Transverse colon (tissue), 4 donors: ENCODE measurements around the gene PNPO. TPM values are rescaled to one million over a fixed set of nuclear protein-coding genes. Genes with fewer than 3 reads are reported as not detected.
"Not testable (repeated sequence)": the region's sequence is repeated elsewhere in the genome, so short reads cannot be mapped to it uniquely, and the experiment has no call there.

Experiments used
- DNase-seq: peaks from one replicate; pipeline ENCODE4 v3.0.0-alpha.2; 2019
- H3K27ac ChIP-seq, 4 donors: fragments of 200-600 bp; sonication (generic); 2 replicates each; pipeline ENCODE4 v1.5.1; 2016 to 2018; ENCODE audit warnings: inconsistent platforms in 4 of 4
- H3K27me3 ChIP-seq: fragments of 200-600 bp; sonication (generic); 2 replicates; pipeline ENCODE4 v1.5.1; 2017; ENCODE audit warnings: inconsistent platforms
- H3K36me3 ChIP-seq, 4 donors: fragments of 200-600 bp; sonication (generic); 2 replicates each; pipeline ENCODE4 v1.5.1; 2017 to 2019; ENCODE audit warnings: inconsistent platforms in 4 of 4
- H3K4me1 ChIP-seq, 4 donors: fragments of 200-600 bp; sonication (generic); 2 replicates each; pipeline ENCODE4 v1.5.1; 2017 to 2020; ENCODE audit warnings: inconsistent platforms in 4 of 4
- H3K4me3 ChIP-seq, 4 donors: fragments of 200-600 bp; sonication (generic); 1 replicate in 1 of 4; 2 replicates in 3 of 4; pipeline versions ENCODE4 v1.5.1 to v1.6.1; 2017 to 2019; ENCODE audit warnings: inconsistent platforms in 4 of 4
- H3K9me3 ChIP-seq, 2 donors: fragments of 200-600 bp; sonication (generic); 2 replicates each; pipeline ENCODE4 v1.5.1; 2017 to 2019; ENCODE audit warnings: inconsistent platforms in 2 of 2
- EP300 ChIP-seq: sonication (generic); formaldehyde crosslinking; IDR thresholded peaks from one replicate; pipeline ENCODE4 v1.6.1; 2017; ENCODE audit warnings: antibody characterized with exemption, low read depth
- POLR2A ChIP-seq: fragments of 450-650 bp; IDR thresholded peaks from one replicate; pipeline ENCODE4 v1.6.1; 2016; ENCODE audit warnings: antibody characterized with exemption, mild to moderate bottlenecking, moderate library complexity
- POLR2AphosphoS5 ChIP-seq, 3 donors: sonication (generic); formaldehyde crosslinking; IDR thresholded peaks; one replicate each; pipeline ENCODE4 v1.6.1; 2016; ENCODE audit warnings: antibody characterized with exemption in 3 of 3
- WGBS, 2 donors: methylation state at CpG; one replicate each; pipeline ENCODE4 v1.1.5; 2018; ENCODE audit warnings: low coverage in 1 of 2; 5-methylcytosine and 5-hydroxymethylcytosine counted together
- in situ Hi-C, 4 donors: fragments of 200-750 bp; cut with MboI; loops; one replicate each; pipeline versions ENCODE4 v1.15.0 to v1.15.1; 2017; ENCODE audit warnings: low sequenced_read_pairs in 3 of 4, low pct_ligation_motif_present in 1 of 4, low pct_unique_long_range_greater_than_20kb in 1 of 4
- intact Hi-C: fragments of 100-400 bp; cut with DNase I; formaldehyde crosslinking; loops from one replicate; pipeline ENCODE4 v1.15.1; 2023; ENCODE audit warnings: low total_unique reads
- total RNA-seq, 4 donors: library from RNA; depleted of rRNA; stranded (reverse); fragments of >200 nt; gene quantifications; one replicate each; pipeline ENCODE4 v1.1.0, GENCODE V29; 2016
- TF ChIP-seq, protein P1 (sequence below), 5 experiments: fragments of 200-600 bp in 3 of 5; fragments of 450-650 bp in 2 of 5; sonication (generic) in 3 of 5; IDR thresholded peaks; 1 replicate in 2 of 5; 2 replicates in 3 of 5; pipeline ENCODE4 v1.5.1; 2016 to 2017; ENCODE audit warnings: antibody characterized with exemption in 5 of 5, inconsistent platforms in 3 of 5, mild to moderate bottlenecking in 2 of 5, moderate library complexity in 1 of 5

The PNPO gene
- total RNA-seq, 4 donors from 2014 or later, result 7.4 to 83.8 (median 31.6) TPM

DNA sequence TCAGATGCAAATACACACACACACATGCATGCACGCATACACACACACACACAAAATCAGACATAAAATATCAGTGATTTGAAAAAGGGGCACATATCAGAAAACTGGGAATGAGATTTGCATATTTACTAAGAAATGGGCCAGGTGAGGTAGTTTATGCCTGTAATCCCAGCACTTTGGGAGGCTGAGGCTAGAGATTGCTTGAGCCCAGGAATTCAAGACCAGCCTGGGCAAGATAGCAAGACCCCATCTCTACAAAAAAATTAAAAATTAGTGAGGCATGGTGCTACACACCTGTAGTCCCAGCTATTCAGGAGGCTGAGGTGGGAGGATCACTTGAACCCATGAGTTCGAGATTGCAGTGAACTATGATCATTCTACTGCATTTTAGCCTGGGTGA, 22.4 kb upstream of the PNPO start:
- Histone ChIP-seq H3K9me3 (no peaks in the 10 kb centered on the region), H3K27ac (no peak overlapping the region), H3K4me3 (no peak overlapping the region), H3K27me3 (no peaks in the 10 kb centered on the region), H3K4me1 (no peaks in the 10 kb centered on the region), H3K36me3 (peaks cover 0 to 25% (median 10%) of the 10 kb centered on the region in 4 donors)
- TF ChIP-seq, protein P1, sequence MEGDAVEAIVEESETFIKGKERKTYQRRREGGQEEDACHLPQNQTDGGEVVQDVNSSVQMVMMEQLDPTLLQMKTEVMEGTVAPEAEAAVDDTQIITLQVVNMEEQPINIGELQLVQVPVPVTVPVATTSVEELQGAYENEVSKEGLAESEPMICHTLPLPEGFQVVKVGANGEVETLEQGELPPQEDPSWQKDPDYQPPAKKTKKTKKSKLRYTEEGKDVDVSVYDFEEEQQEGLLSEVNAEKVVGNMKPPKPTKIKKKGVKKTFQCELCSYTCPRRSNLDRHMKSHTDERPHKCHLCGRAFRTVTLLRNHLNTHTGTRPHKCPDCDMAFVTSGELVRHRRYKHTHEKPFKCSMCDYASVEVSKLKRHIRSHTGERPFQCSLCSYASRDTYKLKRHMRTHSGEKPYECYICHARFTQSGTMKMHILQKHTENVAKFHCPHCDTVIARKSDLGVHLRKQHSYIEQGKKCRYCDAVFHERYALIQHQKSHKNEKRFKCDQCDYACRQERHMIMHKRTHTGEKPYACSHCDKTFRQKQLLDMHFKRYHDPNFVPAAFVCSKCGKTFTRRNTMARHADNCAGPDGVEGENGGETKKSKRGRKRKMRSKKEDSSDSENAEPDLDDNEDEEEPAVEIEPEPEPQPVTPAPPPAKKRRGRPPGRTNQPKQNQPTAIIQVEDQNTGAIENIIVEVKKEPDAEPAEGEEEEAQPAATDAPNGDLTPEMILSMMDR (IDR thresholded peaks at IDR 0.05), result no peak
- TF ChIP-seq EP300 (no peak), POLR2AphosphoS5 (IDR thresholded peaks at IDR 0.05) (no peak), POLR2A (no peak)
- intact Hi-C loops, result no loop called here
- in situ Hi-C loops, result no loop called here
- no peak for DNase-seq
- WGBS, 2 donors, result 80 to 92% methylated on average over 1 to 2 of the region's 2 CpGs

- H3K4me3 ChIP-seq, H3K27ac ChIP-seq, in situ Hi-C loops, DNase-seq, H3K4me1 ChIP-seq, intact Hi-C loops, H3K27me3 ChIP-seq, H3K9me3 ChIP-seq: not testable (repeated sequence)
- H3K36me3 ChIP-seq, result peaks cover 0 to 34% (median 12%) of the 10 kb centered on the region in 4 donors
- WGBS, 2 donors, result 95% methylated on average over 14 of the region's 14 CpGs; no CpG with 5 or more reads in 1 of the 2 donors
Measured at GRCh38 chr17:47919889-47920288, 21.5 kb upstream of the PNPO start.

GRCh38 chr17:47924785-47925677, 16.3 kb upstream of the PNPO start:
- intact Hi-C loops, result no loop called here
- peaks cover 0 to 40% (median 17%) of the 10 kb centered on the region in 4 donors for H3K36me3 ChIP-seq

GRCh38 chr17:47925678-47925988, 15.7 kb upstream of the PNPO start:
- in situ Hi-C loops, result no loop called here
- Histone ChIP-seq H3K36me3 (peaks cover 0 to 40% (median 17%) of the 10 kb centered on the region in 4 donors), H3K27me3 (no peaks in the 10 kb centered on the region), H3K4me3 (no peak overlapping the region), H3K27ac (no peak overlapping the region), H3K9me3 (no peaks in the 10 kb centered on the region), H3K4me1 (no peaks in the 10 kb centered on the region)
- 98 to 100% methylated on average over 1 to 3 of the region's 3 CpGs for WGBS, 2 donors
- DNase-seq, result no peak
- intact Hi-C loops, result no loop called here
- TF ChIP-seq POLR2AphosphoS5 (IDR thresholded peaks at IDR 0.05) (no peak), POLR2A (no peak), EP300 (no peak)
- TF ChIP-seq, protein P1 (IDR thresholded peaks at IDR 0.05), result no peak

More at GRCh38 chr17:47924785-47925677, 16.3 kb upstream of the PNPO start:
- H3K27ac ChIP-seq, result no peak overlapping the region
- no peaks in the 10 kb centered on the region for H3K9me3 ChIP-seq
- WGBS, 2 donors, result 92 to 94% methylated on average over 15 to 23 of the region's 23 CpGs
- H3K4me1 ChIP-seq, result no peaks in the 10 kb centered on the region
- no peaks in the 10 kb centered on the region for H3K27me3 ChIP-seq
- H3K4me3 ChIP-seq, result no peak overlapping the region
- DNase-seq, result no peak
- in situ Hi-C loops, result no loop called here
- TF ChIP-seq, protein P1 (IDR thresholded peaks at IDR 0.05), result no peak
- TF ChIP-seq POLR2AphosphoS5 (IDR thresholded peaks at IDR 0.05) (no peak), POLR2A (no peak), EP300 (no peak)
